ENCODE measurements around the gene EFS.

The EFS gene

DNA sequence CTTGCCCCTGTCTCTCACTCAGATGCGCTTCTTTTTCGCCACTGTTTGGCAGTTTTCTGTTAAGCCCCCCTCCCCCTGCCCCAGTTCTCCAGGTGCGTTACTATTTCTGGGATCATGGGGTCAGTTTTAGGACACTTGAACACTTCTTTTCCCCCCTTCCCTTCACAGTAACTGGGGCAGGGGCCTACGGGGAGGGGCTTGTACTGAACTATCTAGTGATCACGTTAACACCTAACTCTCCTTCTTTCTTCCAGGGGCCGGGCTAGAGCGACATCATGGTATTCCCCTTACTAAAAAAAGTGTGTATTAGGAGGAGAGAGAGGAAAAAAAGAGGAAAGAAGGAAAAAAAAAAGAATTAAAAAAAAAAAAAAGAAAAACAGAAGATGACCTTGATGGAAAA is 40.0 kb downstream of the EFS start:
- no peak for DNase-seq

DNA sequence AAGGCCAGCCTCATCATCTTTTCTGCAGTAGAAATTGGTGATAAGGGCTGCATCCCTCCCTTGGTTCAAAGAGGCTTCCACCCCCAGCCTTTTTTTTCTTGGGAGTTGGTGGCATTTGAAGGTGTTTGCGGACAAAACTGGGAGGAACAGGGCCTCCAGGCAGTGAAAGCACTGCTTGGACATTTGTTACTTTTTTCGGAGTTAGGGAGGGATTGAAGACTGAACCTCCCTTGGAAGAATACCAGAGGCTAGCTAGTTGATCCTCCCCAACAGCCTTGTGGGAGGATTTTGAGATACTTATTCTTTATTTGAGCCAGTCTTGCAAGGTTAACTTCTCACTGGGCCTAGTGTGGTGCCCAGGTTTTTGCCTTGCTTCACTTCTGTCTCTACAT is 40.5 kb downstream of the EFS start:
- no peak for DNase-seq

DNA sequence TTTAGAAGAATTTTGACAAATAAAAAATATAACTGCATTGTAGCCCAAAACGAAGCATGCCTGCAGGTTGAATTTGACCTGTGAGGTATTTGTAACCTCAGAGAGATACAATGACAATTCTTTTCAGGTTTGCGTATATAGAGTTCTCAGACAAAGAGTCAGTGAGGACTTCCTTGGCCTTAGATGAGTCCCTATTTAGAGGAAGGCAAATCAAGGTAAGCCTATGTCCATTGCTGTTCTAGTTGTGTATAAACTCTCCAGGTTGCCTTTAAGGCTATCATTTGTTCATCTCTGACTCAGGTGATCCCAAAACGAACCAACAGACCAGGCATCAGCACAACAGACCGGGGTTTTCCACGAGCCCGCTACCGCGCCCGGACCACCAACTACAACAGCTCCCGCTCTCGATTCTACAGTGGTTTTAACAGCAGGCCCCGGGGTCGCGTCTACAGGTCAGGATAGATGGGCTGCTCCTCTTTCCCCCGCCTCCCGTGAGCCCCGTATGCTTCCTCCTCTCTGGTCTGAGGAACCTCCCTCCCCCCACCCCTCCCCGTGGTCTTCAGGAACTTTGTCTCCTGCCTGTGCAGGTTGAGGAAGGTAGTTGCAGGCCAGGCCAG is 41.0 kb downstream of the EFS start:
- no peak for DNase-seq

DNA sequence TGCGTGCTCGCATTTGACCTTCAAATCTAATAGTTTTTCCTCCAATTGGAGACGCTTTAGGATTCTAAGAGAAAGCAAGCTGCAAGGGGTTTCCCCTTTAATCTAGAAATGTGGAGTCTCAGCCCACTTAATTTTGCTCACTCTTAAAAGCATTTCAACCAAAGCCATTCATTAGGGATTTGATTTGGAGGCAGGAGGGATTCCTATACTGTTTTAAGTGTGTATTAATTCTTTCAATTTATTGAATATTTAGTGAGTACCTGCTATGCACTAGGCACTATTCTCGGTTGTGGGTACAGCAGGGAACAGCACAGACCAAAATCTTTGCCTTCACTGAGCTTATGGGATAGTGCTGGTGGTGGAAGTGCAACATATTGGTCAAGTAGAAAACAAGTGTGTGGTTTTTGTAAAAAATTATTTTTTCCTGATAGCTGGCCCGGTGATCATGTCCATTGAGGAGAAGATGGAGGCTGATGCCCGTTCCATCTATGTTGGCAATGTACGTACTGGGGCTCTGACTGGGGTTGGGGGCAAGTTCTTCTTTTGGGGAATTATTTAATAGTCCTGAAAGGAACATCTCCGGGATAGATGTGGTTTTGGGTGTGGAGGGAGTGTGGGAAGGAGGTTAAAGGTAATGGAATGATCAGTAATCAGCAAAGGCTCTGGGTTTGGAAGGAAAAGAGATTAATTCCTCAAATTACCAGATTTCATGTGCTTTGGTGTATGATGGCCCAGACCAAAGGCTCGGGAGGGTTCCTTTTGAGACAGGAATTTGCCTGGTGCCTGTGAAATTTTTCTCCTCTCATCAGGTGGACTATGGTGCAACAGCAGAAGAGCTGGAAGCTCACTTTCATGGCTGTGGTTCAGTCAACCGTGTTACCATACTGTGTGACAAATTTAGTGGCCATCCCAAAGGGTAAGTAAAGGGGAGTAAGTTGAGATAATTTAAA is 42.1 kb downstream of the EFS start:
- no peak for DNase-seq

DNA sequence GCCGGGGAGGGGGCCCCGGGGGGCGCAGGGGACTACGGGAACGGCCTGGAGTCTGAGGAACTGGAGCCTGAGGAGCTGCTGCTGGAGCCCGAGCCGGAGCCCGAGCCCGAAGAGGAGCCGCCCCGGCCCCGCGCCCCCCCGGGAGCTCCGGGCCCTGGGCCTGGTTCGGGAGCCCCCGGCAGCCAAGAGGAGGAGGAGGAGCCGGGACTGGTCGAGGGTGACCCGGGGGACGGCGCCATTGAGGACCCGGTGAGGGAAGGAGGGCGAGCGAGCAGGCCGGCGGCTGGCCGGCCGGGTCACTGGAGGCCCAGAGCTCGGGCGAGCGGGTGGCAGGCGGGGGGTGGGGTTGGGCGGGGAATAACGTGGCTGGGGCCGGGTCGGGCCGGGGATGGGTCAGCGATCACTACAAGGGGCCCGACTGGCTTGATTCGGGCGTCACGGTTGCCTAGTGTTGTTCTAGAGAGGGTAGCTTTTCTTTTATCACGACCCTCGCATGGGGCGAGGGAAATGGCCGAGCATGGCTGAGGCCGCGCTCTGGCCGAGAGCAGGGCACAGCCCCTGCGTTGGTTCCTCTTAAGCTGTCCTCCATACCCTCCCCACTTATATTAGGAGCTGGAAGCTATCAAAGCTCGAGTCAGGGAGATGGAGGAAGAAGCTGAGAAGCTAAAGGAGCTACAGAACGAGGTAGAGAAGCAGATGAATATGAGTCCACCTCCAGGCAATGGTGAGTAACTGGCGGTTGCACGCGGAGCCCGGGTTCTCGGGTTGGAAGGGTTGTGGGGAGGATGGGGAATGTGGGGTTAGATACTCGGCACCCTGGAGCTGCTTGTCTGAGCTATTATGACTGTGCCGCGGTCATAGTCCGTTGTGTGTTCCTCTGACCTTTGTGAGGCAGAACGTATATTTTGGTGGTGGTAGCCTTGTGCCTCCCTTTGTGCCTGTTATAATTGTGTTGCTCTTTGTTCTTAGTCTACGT is 43.1 kb downstream of the EFS start:
- DNase-seq = peak; percentile 37 to 41

DNA sequence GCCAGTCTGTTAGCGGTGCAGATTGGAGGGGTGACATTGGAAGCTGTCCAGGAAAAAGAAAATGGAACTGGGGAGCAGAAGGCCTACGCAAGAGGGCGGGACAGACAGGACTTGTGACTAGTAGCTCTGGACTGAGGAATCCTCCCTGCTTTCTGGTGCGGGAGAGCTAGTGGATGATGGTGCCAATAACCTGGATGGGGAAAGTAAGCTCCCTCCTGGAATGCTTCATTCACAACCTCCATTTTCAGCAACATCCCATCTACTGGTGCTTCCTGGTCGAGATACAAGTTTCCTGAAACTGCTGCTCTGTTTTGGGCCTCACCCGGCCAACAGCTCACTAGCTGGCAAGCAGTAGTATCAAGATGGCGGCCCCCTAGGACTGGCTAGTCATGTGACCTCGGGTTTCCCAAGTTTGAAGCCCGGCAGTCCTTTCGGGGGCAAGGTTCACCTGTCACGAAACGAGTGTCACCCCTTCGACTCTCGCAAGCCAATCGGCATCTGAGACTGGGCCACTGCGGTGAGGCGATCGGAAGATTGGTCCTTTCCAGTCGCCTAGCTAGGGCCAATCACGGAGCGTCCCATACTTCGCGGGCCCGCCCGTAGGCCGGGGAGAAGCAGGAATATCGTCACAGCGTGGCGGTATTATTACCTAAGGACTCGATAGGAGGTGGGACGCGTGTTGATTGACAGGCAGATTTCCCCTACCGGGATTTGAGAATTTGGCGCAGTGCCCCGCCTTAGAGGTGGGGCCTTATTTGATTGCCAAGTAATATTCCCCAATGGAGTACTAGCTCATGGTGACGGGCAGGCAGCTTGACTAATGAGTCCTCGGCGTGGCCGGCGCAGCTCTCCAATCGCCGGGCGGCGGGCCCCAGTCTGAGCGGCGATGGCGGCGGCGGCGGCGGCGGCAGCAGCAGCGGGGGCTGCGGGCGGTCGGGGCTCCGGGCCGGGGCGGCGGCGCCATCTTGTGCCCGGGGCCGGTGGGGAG is 44.1 kb downstream of the EFS start, which contains the start of gene PABPN1:
TSS of gene PABPN1 (plus strand) at position 874 of the 988 bp plus-strand sequence. CDS start at position 887, 13 bp downstream.
- peak; percentile 100 for DNase-seq

DNA sequence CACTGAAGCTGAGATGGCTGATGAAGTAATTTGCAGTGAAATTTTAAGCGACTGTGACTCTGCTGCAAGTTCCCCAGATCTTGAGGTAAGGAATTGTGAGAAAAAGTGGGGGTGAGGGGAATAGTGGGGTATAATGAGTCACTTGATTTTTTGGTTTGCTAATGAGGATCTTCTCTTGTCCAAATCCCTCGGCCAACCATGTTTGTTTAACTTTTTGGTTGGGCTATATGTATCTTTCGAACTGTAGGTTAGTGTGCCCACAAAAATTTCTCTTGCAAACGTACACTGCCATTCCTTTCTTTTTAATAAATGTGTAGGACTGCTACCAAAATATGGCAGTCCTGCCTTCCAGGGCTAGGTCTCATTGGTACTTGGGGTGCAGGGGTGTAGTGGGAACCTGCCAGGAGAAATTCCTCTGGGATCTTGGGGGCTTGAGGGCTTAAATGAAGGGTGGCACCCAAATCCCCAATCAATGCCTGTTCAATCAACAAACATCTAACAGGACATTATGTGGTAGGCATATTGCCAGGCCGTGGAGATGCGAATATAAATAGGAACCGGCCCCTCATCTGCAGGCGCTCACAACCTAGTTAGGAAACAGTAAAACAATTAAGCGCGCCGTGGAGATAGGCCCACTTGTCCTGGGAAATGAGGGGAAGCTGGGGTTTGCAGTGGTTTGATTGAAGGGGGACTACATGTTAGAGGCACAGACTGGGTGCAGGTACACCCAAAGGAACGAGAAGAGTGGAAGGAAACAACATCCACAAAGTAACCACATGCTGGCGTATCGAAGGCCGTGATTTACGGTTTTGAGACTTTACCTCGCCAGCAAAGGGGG is 45.0 kb downstream of the EFS start:
- DNase-seq = no peak

DNA sequence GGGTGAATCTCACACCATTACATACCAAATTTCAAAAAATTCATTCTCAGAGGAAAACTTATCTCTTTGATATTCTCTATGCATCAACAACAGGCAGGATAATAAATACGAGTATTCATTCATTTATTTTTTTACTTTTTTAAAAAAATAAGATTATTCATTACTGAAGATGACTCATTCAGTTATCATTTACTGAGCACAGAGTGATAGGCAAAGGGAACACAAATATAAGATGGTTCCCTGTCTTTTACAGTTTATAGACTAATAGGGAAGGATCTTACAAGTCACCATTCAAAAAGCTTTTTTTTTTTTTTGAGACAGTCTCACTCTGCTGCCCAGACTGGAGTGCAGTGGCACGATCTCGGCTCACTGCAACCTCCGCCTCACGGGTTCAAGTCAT is 48.7 kb downstream of the EFS start:
- DNase-seq = no peak

DNA sequence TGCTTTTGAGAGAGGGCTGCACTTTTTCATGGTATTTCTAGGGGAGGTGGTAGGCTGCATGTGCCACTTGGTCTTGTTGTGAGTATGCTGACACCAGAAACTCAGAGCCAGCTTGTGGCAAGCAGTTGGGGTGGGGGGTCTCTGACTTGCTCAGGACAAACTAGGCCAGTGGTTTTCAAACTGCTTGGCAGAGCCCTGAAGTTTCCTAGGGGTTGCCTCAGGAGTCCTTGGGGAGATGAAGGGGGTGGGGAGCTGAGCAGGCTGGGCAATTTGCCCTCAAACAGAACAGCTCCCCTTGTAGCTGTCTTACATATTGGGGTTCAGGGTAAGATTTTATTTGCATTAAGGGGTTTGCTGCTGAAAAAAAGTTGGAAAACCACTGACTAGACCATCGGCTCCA is 54.4 kb downstream of the EFS start:
- no peak for DNase-seq

DNA sequence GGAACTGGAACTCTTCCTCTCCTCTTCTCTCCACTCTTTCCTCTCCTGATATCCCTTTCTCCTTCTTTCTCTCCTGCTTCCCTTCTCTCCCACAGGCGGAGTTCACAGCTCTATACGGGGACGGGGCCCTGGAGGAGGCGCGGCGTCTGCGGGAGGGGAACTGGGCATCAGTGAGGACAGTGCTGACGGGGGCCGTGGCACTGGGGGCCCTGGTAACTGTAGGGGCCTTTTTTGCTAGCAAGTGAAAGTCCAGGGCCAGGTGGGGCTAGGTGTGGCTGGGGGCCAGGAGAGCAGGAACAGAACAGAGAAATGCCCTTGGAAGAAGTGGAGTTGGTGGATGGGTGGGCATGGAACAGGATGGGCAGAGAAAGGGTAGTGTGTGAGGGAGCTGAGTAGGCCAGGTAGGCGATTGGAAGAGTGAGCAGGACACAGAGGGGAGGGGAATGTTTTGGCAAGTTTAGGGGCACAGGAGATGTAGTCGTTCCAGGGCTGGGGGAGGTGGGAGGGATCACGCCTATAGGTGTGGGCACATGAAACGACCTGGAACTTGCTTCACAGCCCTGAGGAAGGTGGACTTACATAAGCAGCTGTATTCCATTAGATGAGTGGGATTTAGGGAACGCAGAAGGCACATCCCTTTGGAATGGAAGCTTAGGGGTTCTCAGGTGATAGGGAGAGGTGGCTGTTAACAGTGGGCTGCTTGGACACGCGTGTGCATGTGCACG is 56.1 kb downstream of the EFS start:
- no peak for DNase-seq

DNA sequence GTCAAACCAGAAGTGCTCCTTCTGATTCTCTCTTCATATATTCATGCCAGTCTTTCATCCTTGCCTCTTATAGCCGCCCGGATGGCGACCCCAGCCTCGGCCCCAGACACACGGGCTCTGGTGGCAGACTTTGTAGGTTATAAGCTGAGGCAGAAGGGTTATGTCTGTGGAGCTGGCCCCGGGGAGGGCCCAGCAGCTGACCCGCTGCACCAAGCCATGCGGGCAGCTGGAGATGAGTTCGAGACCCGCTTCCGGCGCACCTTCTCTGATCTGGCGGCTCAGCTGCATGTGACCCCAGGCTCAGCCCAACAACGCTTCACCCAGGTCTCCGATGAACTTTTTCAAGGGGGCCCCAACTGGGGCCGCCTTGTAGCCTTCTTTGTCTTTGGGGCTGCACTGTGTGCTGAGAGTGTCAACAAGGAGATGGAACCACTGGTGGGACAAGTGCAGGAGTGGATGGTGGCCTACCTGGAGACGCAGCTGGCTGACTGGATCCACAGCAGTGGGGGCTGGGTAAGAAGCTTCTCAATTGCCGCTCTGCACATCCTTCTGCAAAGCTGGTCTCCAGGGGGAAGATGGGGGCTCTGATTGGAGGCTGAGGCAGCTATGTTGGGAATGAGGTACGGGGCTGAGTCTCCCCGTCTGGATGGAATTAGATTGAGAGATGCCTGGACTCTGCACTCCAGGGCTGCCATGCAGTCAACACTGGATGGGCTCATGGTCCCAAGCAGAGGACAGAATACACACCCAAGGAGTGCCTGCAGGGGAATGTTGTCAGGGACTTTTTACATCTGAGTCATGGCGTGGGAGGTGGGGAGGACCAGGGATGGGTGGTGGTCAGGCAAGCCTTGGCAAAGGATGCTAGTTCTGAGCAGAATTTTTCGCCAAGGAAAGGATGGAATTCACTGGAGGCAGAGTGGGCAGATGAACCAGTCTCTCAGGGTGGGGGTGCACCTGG is 57.0 kb downstream of the EFS start:
- no peak for DNase-seq

DNA sequence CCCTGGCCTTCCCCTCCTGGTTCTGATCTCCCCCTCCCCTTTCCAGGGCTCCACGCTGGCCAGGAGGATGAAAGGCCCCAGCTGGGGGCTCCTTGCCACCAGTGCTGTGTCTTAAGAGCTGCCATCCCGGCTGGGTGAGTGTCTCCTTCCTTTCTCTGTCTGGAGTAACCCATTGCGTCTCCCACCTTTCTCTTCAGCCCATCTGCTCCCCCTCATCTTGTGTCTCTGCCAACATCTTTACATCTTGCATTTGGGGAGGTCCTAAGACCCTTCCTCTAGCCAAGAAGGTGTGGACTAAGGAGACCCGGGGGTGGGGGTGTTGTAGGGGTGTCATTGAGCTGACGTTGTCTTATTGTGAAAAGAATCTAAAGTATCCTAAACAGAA is 57.8 kb downstream of the EFS start:
- no peak for DNase-seq

DNA sequence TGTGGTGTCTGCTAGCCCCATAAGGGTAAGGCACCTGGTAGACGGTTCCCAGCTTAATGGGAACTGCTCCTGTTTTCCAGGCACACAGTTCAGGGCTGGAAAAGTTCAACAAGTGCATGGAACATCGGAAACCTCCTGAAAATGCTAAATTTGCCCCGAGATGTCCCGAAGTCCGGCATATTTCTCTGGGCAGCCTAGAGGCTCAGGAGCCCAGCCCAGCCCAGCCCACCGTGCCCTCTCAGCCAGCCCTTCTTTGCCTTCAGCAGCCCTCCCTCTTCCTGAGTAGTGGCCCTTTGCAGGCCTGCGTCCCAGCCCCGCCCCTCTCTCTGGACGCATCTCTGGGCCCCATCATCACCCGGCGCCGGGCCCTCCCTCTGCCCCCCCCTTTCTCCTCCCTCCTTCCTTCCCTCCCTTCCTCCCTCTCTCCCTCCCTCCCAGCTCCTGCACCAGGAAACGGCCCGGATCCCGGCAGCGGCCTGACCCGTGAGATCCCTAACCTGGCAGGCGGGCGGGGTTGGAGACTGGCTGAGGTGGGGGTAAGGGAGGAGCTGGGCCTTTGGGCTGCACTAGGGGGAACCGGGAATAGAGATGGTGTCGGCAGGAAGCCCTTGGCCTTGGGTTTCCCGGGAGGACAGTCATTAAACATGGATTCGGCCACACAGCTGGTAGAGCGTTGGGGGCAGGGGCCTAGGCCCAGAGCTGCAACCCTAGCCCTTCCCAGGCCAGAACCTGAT is 58.4 kb downstream of the EFS start, which contains the start of gene BCL2L2:
TSS of gene BCL2L2 (plus strand) at position 422 of the 734 bp plus-strand sequence. CDS start 935 bp downstream, outside the sequence.
- DNase-seq = peak; percentile 6 to 49

Data from CD4-positive, alpha-beta T cell treated with Interleukin-4 for 1 hour (primary cell).